WTC11 (cell line): ENCODE data around the gene RABGAP1. TPM values are rescaled to one million over a fixed set of nuclear protein-coding genes. Genes with fewer than 3 reads are reported as not detected.

Source experiments
- ATAC-seq: fragments of 200-7000 bp; cut with Tn5 transposase; 2 replicates; pipeline ENCODE4 v1.10.0; 2021; ENCODE audit warnings: mild to moderate bottlenecking, moderate library complexity
- CTCF ChIA-PET: fragments of 300-600 bp; sonication (Branson Sonifier 250); formaldehyde crosslinking; loops from one replicate; lab custom pipeline; 2021; ENCODE audit warnings: antibody characterized with exemption; lab: Charles Lee
- POLR2A ChIA-PET: fragments of 350-600 bp; sonication (Branson Sonifier 250); formaldehyde crosslinking; loops from one replicate; lab custom pipeline; 2021; ENCODE audit warnings: antibody characterized with exemption; lab: Charles Lee
- DNase-seq: peaks from one replicate; pipeline ENCODE4 v3.0.0; 2021; ENCODE audit warnings: low spot score
- H3K27ac Mint-ChIP-seq: 2 replicates; pipeline ENCODE4 v1.8.0; 2021; ENCODE audit warnings: mixed read lengths
- H3K27me3 Mint-ChIP-seq: 2 replicates; pipeline ENCODE4 v1.8.0; 2021; ENCODE audit warnings: low read depth, mild to moderate bottlenecking, moderate library complexity, mixed read lengths
- H3K36me3 Mint-ChIP-seq: 2 replicates; pipeline ENCODE4 v1.8.0; 2021; ENCODE audit warnings: mixed read lengths
- H3K4me1 Mint-ChIP-seq: 2 replicates; pipeline ENCODE4 v1.8.0; 2022; ENCODE audit warnings: mixed read lengths
- H3K4me3 Mint-ChIP-seq: 2 replicates; pipeline ENCODE4 v1.8.0; 2021; ENCODE audit warnings: mild to moderate bottlenecking, moderate library complexity, mixed read lengths
- H3K9me3 Mint-ChIP-seq: 2 replicates; pipeline ENCODE4 v1.8.0; 2021; ENCODE audit warnings: mixed read lengths
- AFF4 ChIP-seq: sonication (generic); formaldehyde crosslinking; IDR thresholded peaks from 2 replicates; pipeline ENCODE4 v1.8.1; 2023; ENCODE audit warnings: mild to moderate bottlenecking, missing genetic modification reagents, borderline replicate concordance
- ATF6 ChIP-seq: sonication (generic); formaldehyde crosslinking; IDR thresholded peaks from 2 replicates; pipeline ENCODE4 v1.8.1; 2023; ENCODE audit warnings: mild to moderate bottlenecking, missing genetic modification reagents
- CBFB ChIP-seq: sonication (generic); formaldehyde crosslinking; IDR thresholded peaks from 2 replicates; pipeline ENCODE4 v1.8.1; 2022; ENCODE audit warnings: mild to moderate bottlenecking, low read depth, missing genetic modification reagents
- FOXJ3 ChIP-seq: sonication (generic); formaldehyde crosslinking; IDR thresholded peaks from 2 replicates; pipeline ENCODE4 v1.9.0; 2021; ENCODE audit warnings: missing genetic modification reagents, mild to moderate bottlenecking, borderline replicate concordance
- FOXP1 ChIP-seq: sonication (generic); formaldehyde crosslinking; IDR thresholded peaks from 2 replicates; pipeline ENCODE4 v1.8.0; 2022; ENCODE audit warnings: missing genetic modification reagents, mild to moderate bottlenecking, moderate library complexity, borderline replicate concordance
- MYBL2 ChIP-seq: sonication (generic); formaldehyde crosslinking; IDR thresholded peaks from 2 replicates; pipeline ENCODE4 v1.8.1; 2023; ENCODE audit warnings: mild to moderate bottlenecking, moderate library complexity, missing genetic modification reagents
- NFATC4 ChIP-seq: fragments of 250-450 bp; sonication (Bioruptor Pico); IDR thresholded peaks from 2 replicates; pipeline ENCODE4 v1.9.0; 2021; ENCODE audit warnings: mild to moderate bottlenecking
- NR1H2 ChIP-seq: sonication (generic); formaldehyde crosslinking; IDR thresholded peaks from 2 replicates; pipeline ENCODE4 v1.9.0; 2021; ENCODE audit warnings: mild to moderate bottlenecking, moderate library complexity, missing genetic modification reagents
- NR3C1 ChIP-seq: sonication (generic); formaldehyde crosslinking; conservative IDR thresholded peaks from 2 replicates; pipeline ENCODE4 v1.8.1; 2023; ENCODE audit warnings: low read depth, mild to moderate bottlenecking, missing genetic modification reagents
- OVOL2 ChIP-seq: fragments of 250-450 bp; sonication (Bioruptor Pico); IDR thresholded peaks from 2 replicates; pipeline ENCODE4 v1.9.0; 2021; ENCODE audit warnings: mild to moderate bottlenecking, borderline replicate concordance
- PRDM15 ChIP-seq: sonication (generic); formaldehyde crosslinking; IDR thresholded peaks from 2 replicates; pipeline ENCODE4 v1.8.0; 2022; ENCODE audit warnings: missing genetic modification reagents
- PRRX2 ChIP-seq: fragments of 250-450 bp; sonication (Bioruptor Pico); IDR thresholded peaks from 2 replicates; pipeline ENCODE4 v1.8.0; 2021; ENCODE audit warnings: mild to moderate bottlenecking
- SP1 ChIP-seq: sonication (generic); formaldehyde crosslinking; conservative IDR thresholded peaks from 2 replicates; pipeline ENCODE4 v1.8.1; 2022; ENCODE audit warnings: missing genetic modification reagents
- TEAD1 ChIP-seq: sonication (generic); formaldehyde crosslinking; IDR thresholded peaks from 2 replicates; pipeline ENCODE4 v1.8.0; 2022; ENCODE audit warnings: mild to moderate bottlenecking, missing genetic modification reagents
- TEAD4 ChIP-seq: sonication (generic); formaldehyde crosslinking; IDR thresholded peaks from 2 replicates; pipeline ENCODE4 v1.8.0; 2022; ENCODE audit warnings: mild to moderate bottlenecking, missing genetic modification reagents
- USF1 ChIP-seq: sonication (generic); formaldehyde crosslinking; IDR thresholded peaks from 2 replicates; pipeline ENCODE4 v1.8.0; 2022; ENCODE audit warnings: mild to moderate bottlenecking, missing genetic modification reagents
- ZNF232 ChIP-seq: sonication (generic); formaldehyde crosslinking; IDR thresholded peaks from 2 replicates; pipeline ENCODE4 v1.8.0; 2022; ENCODE audit warnings: mild to moderate bottlenecking, missing genetic modification reagents
- ZNF671 ChIP-seq: fragments of 250-450 bp; sonication (Bioruptor Pico); IDR thresholded peaks from 2 replicates; pipeline ENCODE4 v1.8.0; 2021; ENCODE audit warnings: mild to moderate bottlenecking
- total RNA-seq: library from RNA; stranded (reverse); gene quantifications from 3 replicates; pipeline ENCODE4 v1.2.3, GENCODE V29; 2021
- TF ChIP-seq, protein P1 (sequence below): sonication (generic); formaldehyde crosslinking; IDR thresholded peaks from 2 replicates; pipeline ENCODE4 v1.8.0; 2023; ENCODE audit warnings: missing genetic modification reagents, mild to moderate bottlenecking, borderline replicate concordance
- TF ChIP-seq, protein P2 (sequence below): fragments of 250-450 bp; sonication (Bioruptor Pico); IDR thresholded peaks from 2 replicates; pipeline ENCODE4 v1.9.0; 2021; ENCODE audit warnings: mild to moderate bottlenecking

RABGAP1 gene
- total RNA-seq, 1 experiment from 2014 or later: 38.1 TPM

GRCh38 chr9:123089790-123090189, 149.0 kb downstream of the RABGAP1 start (continued):
- TF ChIP-seq, protein P1, sequence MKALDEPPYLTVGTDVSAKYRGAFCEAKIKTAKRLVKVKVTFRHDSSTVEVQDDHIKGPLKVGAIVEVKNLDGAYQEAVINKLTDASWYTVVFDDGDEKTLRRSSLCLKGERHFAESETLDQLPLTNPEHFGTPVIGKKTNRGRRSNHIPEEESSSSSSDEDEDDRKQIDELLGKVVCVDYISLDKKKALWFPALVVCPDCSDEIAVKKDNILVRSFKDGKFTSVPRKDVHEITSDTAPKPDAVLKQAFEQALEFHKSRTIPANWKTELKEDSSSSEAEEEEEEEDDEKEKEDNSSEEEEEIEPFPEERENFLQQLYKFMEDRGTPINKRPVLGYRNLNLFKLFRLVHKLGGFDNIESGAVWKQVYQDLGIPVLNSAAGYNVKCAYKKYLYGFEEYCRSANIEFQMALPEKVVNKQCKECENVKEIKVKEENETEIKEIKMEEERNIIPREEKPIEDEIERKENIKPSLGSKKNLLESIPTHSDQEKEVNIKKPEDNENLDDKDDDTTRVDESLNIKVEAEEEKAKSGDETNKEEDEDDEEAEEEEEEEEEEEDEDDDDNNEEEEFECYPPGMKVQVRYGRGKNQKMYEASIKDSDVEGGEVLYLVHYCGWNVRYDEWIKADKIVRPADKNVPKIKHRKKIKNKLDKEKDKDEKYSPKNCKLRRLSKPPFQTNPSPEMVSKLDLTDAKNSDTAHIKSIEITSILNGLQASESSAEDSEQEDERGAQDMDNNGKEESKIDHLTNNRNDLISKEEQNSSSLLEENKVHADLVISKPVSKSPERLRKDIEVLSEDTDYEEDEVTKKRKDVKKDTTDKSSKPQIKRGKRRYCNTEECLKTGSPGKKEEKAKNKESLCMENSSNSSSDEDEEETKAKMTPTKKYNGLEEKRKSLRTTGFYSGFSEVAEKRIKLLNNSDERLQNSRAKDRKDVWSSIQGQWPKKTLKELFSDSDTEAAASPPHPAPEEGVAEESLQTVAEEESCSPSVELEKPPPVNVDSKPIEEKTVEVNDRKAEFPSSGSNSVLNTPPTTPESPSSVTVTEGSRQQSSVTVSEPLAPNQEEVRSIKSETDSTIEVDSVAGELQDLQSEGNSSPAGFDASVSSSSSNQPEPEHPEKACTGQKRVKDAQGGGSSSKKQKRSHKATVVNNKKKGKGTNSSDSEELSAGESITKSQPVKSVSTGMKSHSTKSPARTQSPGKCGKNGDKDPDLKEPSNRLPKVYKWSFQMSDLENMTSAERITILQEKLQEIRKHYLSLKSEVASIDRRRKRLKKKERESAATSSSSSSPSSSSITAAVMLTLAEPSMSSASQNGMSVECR (CRISPR knock-in tag): no peak
- no peak for TF ChIP-seq NFATC4
- TF ChIP-seq NR3C1 (CRISPR knock-in tag): no peak
- no peak for TF ChIP-seq ZNF671

DNA sequence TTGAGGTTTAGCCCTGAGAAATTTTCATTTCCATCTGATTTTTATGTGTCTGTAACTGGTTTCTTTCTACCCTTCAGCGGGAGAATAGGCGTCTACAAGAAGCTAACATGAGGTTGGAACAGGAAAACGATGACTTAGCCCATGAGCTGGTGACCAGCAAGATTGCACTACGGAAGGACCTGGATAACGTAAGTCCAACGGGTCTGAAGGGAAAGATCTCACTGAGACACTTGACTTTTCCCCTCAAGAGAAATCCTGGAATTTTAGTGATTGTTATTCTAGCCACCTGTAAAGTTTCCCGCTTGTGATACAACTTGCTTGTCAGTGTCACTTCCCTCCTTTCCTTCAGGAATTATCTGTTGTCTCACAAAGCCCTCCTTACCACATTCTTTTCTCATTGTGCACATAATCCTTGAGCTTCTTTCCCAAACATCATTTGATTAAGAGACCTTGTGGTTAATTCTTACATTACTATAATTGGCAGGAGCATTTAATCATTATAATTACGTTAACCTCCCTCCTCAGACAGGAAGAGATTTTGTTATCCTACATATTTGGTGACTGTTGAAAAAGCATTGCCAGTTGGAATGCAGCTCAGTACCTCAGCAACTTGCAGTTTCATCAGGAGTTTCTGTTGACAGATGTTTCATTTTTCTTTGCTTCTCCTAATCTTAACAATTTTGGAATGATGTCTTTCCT, 149.5 kb downstream of the RABGAP1 start:
- peaks cover 15% of the 10 kb centered on the region for H3K4me1 Mint-ChIP-seq
- ChIA-PET POLR2A (no interaction called here), CTCF (interaction anchor here (0.7 kb wide), 1 partner anchor 145 kb away, joined by 4 read pairs; no protein-coding TSS in a partner anchor)
- H3K4me3 Mint-ChIP-seq: no peak overlapping the region
- no peaks in the 10 kb centered on the region for H3K9me3 Mint-ChIP-seq
- DNase-seq (no peak), ATAC-seq (no peak)
- H3K27me3 Mint-ChIP-seq: no peaks in the 10 kb centered on the region
- peak overlapping the region; percentile 41; the same call in 1 of the 2 replicates for H3K27ac Mint-ChIP-seq
- H3K36me3 Mint-ChIP-seq: peaks cover 49% of the 10 kb centered on the region
- TF ChIP-seq, protein P2, sequence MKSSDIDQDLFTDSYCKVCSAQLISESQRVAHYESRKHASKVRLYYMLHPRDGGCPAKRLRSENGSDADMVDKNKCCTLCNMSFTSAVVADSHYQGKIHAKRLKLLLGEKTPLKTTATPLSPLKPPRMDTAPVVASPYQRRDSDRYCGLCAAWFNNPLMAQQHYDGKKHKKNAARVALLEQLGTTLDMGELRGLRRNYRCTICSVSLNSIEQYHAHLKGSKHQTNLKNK: no peak
- no peak for TF ChIP-seq USF1
- TF ChIP-seq FOXP1 (CRISPR knock-in tag): no peak
- TF ChIP-seq TEAD1 (CRISPR knock-in tag): no peak
- TF ChIP-seq OVOL2 (CRISPR knock-in tag): no peak
- no peak for TF ChIP-seq SP1 (CRISPR knock-in tag)
- TF ChIP-seq TEAD4 (CRISPR knock-in tag): no peak
- no peak for TF ChIP-seq ZNF232 (CRISPR knock-in tag)
- no peak for TF ChIP-seq ATF6 (CRISPR knock-in tag)
- no peak for TF ChIP-seq NR1H2 (CRISPR knock-in tag)
- no peak for TF ChIP-seq CBFB (CRISPR knock-in tag)
- TF ChIP-seq FOXJ3 (CRISPR knock-in tag): no peak
- no peak for TF ChIP-seq PRRX2
- no peak for TF ChIP-seq AFF4
- no peak for TF ChIP-seq MYBL2 (CRISPR knock-in tag)
- TF ChIP-seq PRDM15 (CRISPR knock-in tag): no peak
